Fibroblast of skin of back (primary cell): ENCODE measurements around the gene CD7.

Experiments
- DNase-seq: peaks from one replicate; pipeline ENCODE4 v3.0.0-alpha.2; 2013

Gene CD7

GRCh38 chr17:82314012-82314726 lies 3.2 kb downstream of the CD7 start:
- DNase-seq: no peak

- no peak for DNase-seq
These were observed 4.0 kb downstream of the CD7 start for GRCh38 chr17:82313195-82314011.

GRCh38 chr17:82311971-82312370 lies 5.4 kb downstream of the CD7 start:
- DNase-seq: no peak

- no peak for DNase-seq
These were observed 6.5 kb downstream of the CD7 start for GRCh38 chr17:82310877-82311276.

GRCh38 chr17:82309656-82310570 lies 7.5 kb downstream of the CD7 start:
- no peak for DNase-seq

GRCh38 chr17:82305727-82306300 lies 11.6 kb downstream of the CD7 start:
- DNase-seq: no peak

GRCh38 chr17:82304826-82305726 lies 12.3 kb downstream of the CD7 start:
- no peak for DNase-seq

- DNase-seq: no peak
These were observed 13.2 kb downstream of the CD7 start for GRCh38 chr17:82303944-82304808.

- DNase-seq: no peak
These were observed 14.1 kb downstream of the CD7 start for GRCh38 chr17:82302991-82303943.

GRCh38 chr17:82302568-82302963 lies 14.8 kb downstream of the CD7 start:
- DNase-seq: no peak

- DNase-seq: no peak
These were observed 15.4 kb downstream of the CD7 start for GRCh38 chr17:82301916-82302567.

GRCh38 chr17:82301300-82301915 lies 16.0 kb downstream of the CD7 start:
- no peak for DNase-seq

- peak; percentile 59 for DNase-seq
These were observed 16.6 kb downstream of the CD7 start for GRCh38 chr17:82300707-82301270.

- no peak for DNase-seq
These were observed 17.2 kb downstream of the CD7 start for GRCh38 chr17:82300228-82300627.

GRCh38 chr17:82299452-82299851 lies 18.0 kb downstream of the CD7 start:
- DNase-seq: no peak

- DNase-seq: no peak
These were observed 18.6 kb downstream of the CD7 start for GRCh38 chr17:82298538-82299421.
